Adipocyte (in vitro differentiated cells): ENCODE results near the gene LRSAM1.

Source experiments
- DNase-seq: peaks from one replicate; pipeline ENCODE4 v3.0.0-alpha.2; 2015; ENCODE audit warnings: low read depth
- H3K27me3 ChIP-seq: replicated peaks from 2 replicates; pipeline ENCODE4 v1.7.0; 2013; ENCODE audit warnings: mild to moderate bottlenecking, low read length, moderate library complexity; ENCODE audit not compliant: control insufficient read depth, insufficient read depth
- H3K36me3 ChIP-seq: 2 replicates; pipeline ENCODE4 v1.7.0; 2013; ENCODE audit warnings: low read length, mild to moderate bottlenecking, moderate library complexity; ENCODE audit not compliant: control insufficient read depth, insufficient read depth, severe bottlenecking
- H3K4me1 ChIP-seq: 2 replicates; pipeline ENCODE4 v1.7.0; 2013; ENCODE audit warnings: mild to moderate bottlenecking, low read length, moderate library complexity; ENCODE audit not compliant: control insufficient read depth, insufficient read depth
- H3K4me3 ChIP-seq: 2 replicates; pipeline ENCODE4 v1.7.0; 2013; ENCODE audit warnings: mild to moderate bottlenecking, low read length, moderate library complexity
- H3K9ac ChIP-seq: 2 replicates; pipeline ENCODE4 v1.7.0; 2013; ENCODE audit warnings: mild to moderate bottlenecking, low read length, moderate library complexity
- H3K9me3 ChIP-seq: 2 replicates; pipeline ENCODE4 v1.7.0; 2013; ENCODE audit warnings: mild to moderate bottlenecking, low read length, moderate library complexity; ENCODE audit not compliant: control insufficient read depth

LRSAM1 gene

DNA sequence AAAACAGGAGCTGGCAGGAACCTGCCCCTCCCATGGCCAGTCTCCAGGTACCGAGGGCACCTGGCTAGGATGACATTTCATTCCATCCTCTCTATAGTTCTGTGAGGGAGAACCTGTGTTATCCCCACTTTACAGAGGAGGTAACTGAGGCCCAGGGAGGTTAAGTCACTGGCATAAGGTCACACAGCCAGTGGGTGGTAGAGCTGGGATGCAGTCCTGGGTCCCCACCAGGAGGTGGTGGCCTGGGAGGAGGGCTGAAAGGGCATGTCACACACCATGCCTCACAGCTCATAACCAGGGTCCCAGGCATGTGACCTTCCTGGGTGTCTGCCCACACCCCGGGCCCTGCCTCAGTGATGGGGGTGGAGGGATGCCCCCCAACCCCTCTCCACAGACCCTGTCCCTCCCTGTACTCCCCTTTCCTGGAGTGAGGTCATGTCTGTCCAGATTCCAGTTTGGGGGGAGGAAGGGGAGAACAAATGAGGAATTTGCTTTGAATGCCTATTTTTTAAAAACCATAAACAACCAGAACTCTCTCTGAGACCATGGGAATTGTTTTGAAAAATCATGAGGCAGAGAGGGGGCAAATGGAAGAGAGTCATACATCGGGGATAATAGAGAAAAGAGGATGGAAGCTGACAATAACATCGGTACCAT lies 83.1 kb downstream of the LRSAM1 start:
- H3K36me3 ChIP-seq, result peaks cover 17% of the 10 kb centered on the region

DNA sequence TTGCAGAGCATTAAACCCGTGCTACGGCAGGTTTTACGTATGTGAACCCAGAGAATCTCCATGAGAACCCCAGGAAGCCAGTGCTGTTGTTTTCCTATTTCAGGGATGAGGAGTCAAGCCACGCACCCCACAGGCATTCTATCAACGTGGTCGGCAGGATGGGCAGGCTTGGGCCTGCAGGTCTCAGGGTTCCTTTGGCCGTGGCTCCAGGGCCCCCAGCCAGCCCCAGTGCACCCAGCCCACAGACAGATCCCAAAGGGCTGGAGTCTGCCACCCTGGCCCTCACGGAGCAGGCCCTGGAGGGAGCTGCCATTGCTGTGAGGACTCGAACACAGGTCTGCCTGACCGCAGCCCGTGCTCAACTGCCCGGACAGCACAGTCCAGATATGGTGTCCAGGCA lies 83.6 kb downstream of the LRSAM1 start:
- DNase-seq, result no peak
- no peaks in the 10 kb centered on the region for H3K27me3 ChIP-seq
- H3K4me1 ChIP-seq, result peaks cover 39% of the 10 kb centered on the region
- H3K4me3 ChIP-seq, result no peak overlapping the region
- peaks cover 12% of the 10 kb centered on the region for H3K36me3 ChIP-seq
- no peaks in the 10 kb centered on the region for H3K9me3 ChIP-seq
- peak overlapping the region; percentile 66 for H3K9ac ChIP-seq

More for the DNA sequence above, 83.1 kb downstream of the LRSAM1 start:
- peaks cover 34% of the 10 kb centered on the region for H3K4me1 ChIP-seq
- no peak for DNase-seq
- H3K9ac ChIP-seq, result peak overlapping the region; percentile 12
- H3K27me3 ChIP-seq, result no peaks in the 10 kb centered on the region
- H3K4me3 ChIP-seq, result no peak overlapping the region
- H3K9me3 ChIP-seq, result no peaks in the 10 kb centered on the region

- H3K9ac ChIP-seq, result peak overlapping the region; percentile 66
- H3K9me3 ChIP-seq, result no peaks in the 10 kb centered on the region
- DNase-seq, result no peak
- peaks cover 7% of the 10 kb centered on the region for H3K36me3 ChIP-seq
- no peaks in the 10 kb centered on the region for H3K27me3 ChIP-seq
- peaks cover 44% of the 10 kb centered on the region for H3K4me1 ChIP-seq
- H3K4me3 ChIP-seq, result no peak overlapping the region
Observed at GRCh38 chr9:127535396-127535795, 84.1 kb downstream of the LRSAM1 start.

GRCh38 chr9:127535834-127536233 lies 84.5 kb downstream of the LRSAM1 start:
- H3K9ac ChIP-seq, result peak overlapping the region; percentile 66
- no peaks in the 10 kb centered on the region for H3K9me3 ChIP-seq
- DNase-seq, result peak; percentile 73
- no peaks in the 10 kb centered on the region for H3K27me3 ChIP-seq
- peaks cover 48% of the 10 kb centered on the region for H3K4me1 ChIP-seq
- H3K4me3 ChIP-seq, result no peak overlapping the region
- H3K36me3 ChIP-seq, result peaks cover 3% of the 10 kb centered on the region

GRCh38 chr9:127536499-127536898 lies 85.2 kb downstream of the LRSAM1 start:
- H3K36me3 ChIP-seq, result peaks cover 3% of the 10 kb centered on the region
- no peaks in the 10 kb centered on the region for H3K27me3 ChIP-seq
- peak overlapping the region; percentile 66 for H3K9ac ChIP-seq
- no peak overlapping the region for H3K4me3 ChIP-seq
- H3K4me1 ChIP-seq, result peaks cover 55% of the 10 kb centered on the region
- DNase-seq, result no peak
- H3K9me3 ChIP-seq, result no peaks in the 10 kb centered on the region

GRCh38 chr9:127537014-127537413 lies 85.7 kb downstream of the LRSAM1 start:
- peak; percentile 55 for DNase-seq
- H3K4me1 ChIP-seq, result peaks cover 60% of the 10 kb centered on the region
- H3K4me3 ChIP-seq, result no peak overlapping the region
- no peaks in the 10 kb centered on the region for H3K27me3 ChIP-seq
- no peaks in the 10 kb centered on the region for H3K36me3 ChIP-seq
- H3K9ac ChIP-seq, result peak overlapping the region; percentile 66
- no peaks in the 10 kb centered on the region for H3K9me3 ChIP-seq

GRCh38 chr9:127537792-127538191 lies 86.5 kb downstream of the LRSAM1 start:
- DNase-seq, result no peak
- Histone ChIP-seq H3K9ac (peak overlapping the region; percentile 66), H3K36me3 (no peaks in the 10 kb centered on the region)

DNA sequence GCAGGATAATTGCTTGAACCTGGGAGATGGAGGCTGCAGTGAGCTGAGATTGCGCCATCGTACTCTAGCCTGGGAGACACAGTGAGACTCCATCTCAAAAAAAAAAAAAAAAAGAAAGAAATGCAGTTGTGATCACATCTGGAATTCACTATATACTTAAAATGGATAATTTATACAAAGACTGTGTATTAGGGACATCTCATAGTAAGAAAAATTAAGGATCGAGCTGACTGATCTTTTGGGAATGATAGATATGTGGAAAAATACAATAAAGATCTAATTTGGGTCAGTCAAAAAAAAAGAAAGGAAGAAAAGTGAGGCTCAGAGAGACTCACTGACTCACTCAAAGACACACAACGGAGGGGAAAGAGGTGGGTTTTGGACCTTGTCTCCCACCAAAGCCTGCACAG lies 87.5 kb downstream of the LRSAM1 start:
- peaks cover 74% of the 10 kb centered on the region for H3K4me1 ChIP-seq
- no peaks in the 10 kb centered on the region for H3K36me3 ChIP-seq
- peak overlapping the region; percentile 58 for H3K9ac ChIP-seq
- H3K9me3 ChIP-seq, result no peaks in the 10 kb centered on the region
- peak; percentile 83 for DNase-seq
- no peak overlapping the region for H3K4me3 ChIP-seq
- no peaks in the 10 kb centered on the region for H3K27me3 ChIP-seq

More at GRCh38 chr9:127537792-127538191, 86.5 kb downstream of the LRSAM1 start:
- Histone ChIP-seq H3K4me3 (no peak overlapping the region), H3K9me3 (no peaks in the 10 kb centered on the region), H3K27me3 (no peaks in the 10 kb centered on the region), H3K4me1 (peaks cover 66% of the 10 kb centered on the region)

GRCh38 chr9:127539259-127539981 lies 88.1 kb downstream of the LRSAM1 start:
- peak overlapping the region; percentile 25 for H3K4me3 ChIP-seq
- H3K9me3 ChIP-seq, result no peaks in the 10 kb centered on the region
- H3K27me3 ChIP-seq, result no peaks in the 10 kb centered on the region
- DNase-seq, result peak; percentile 81
- H3K4me1 ChIP-seq, result peaks cover 74% of the 10 kb centered on the region
- no peaks in the 10 kb centered on the region for H3K36me3 ChIP-seq
- H3K9ac ChIP-seq, result peak overlapping the region; percentile 58

DNA sequence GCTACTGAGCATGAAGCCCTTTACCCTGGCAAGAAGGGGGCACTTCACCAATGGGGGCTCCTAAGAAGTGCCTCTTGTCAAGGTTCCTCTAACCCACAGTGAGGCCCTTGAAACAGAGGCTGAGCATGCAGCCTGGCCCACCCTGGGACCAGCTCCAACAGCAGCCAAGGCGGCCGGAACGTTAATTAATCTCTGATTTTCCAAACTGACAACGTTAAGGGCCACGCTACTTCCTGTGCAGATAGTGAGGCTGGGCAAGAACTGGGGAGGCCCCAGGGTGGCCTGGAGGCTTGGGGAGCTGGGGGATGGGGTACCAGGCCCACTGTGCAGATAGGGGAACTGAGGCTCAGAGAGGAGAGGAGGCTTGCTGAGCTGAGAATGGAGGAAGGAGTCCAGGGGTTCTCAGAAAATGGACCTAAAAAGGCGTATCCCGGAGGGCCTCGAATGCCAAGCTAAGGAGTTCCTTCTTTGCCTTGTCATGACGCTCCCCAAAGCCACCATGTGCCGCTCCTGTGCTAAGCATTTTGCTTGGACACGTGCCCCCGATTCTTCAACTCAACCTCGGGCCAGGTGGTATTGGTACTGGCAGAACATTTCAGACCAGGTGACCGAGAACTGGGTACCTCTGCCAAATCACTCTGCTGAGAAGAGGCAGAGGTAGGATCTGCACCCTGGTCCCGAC lies 88.8 kb downstream of the LRSAM1 start:
- DNase-seq, result no peak
- Histone ChIP-seq H3K27me3 (no peaks in the 10 kb centered on the region), H3K4me1 (peaks cover 74% of the 10 kb centered on the region), H3K9me3 (no peaks in the 10 kb centered on the region), H3K4me3 (no peak overlapping the region), H3K36me3 (no peaks in the 10 kb centered on the region), H3K9ac (peak overlapping the region; percentile 58)

GRCh38 chr9:127540664-127541041 lies 89.3 kb downstream of the LRSAM1 start:
- H3K27me3 ChIP-seq, result no peaks in the 10 kb centered on the region
- H3K4me1 ChIP-seq, result peaks cover 73% of the 10 kb centered on the region
- no peaks in the 10 kb centered on the region for H3K36me3 ChIP-seq
- no peaks in the 10 kb centered on the region for H3K9me3 ChIP-seq
- H3K9ac ChIP-seq, result no peak overlapping the region
- no peak for DNase-seq
- no peak overlapping the region for H3K4me3 ChIP-seq
